GM20000 (cell line): ENCODE measurements around the gene GJB2.

Experiments used
- DNase-seq: peaks from one replicate; pipeline ENCODE4 v3.0.0; 2012; ENCODE audit warnings: low spot score
- CTCF ChIP-seq: IDR thresholded peaks from 2 replicates; pipeline ENCODE4 v1.5.1; 2012; ENCODE audit warnings: mild to moderate bottlenecking, control low read depth; ENCODE audit errors: extremely low read depth, missing control alignments

GJB2 gene

GRCh38 chr13:20145521-20145920, 47.2 kb downstream of the GJB2 start:
- no peak for DNase-seq
- no peak for TF ChIP-seq CTCF

- no peak for DNase-seq
- TF ChIP-seq CTCF, result no peak
Measured at GRCh38 chr13:20144141-20144850, 48.4 kb downstream of the GJB2 start.

- no peak for DNase-seq
- TF ChIP-seq CTCF, result no peak
Measured at GRCh38 chr13:20142927-20143480, 49.7 kb downstream of the GJB2 start.

GRCh38 chr13:20142023-20142926, 50.5 kb downstream of the GJB2 start:
- no peak for DNase-seq
- no peak for TF ChIP-seq CTCF

GRCh38 chr13:20141238-20142022, 51.3 kb downstream of the GJB2 start:
- TF ChIP-seq CTCF, result no peak
- no peak for DNase-seq

- no peak for DNase-seq
- TF ChIP-seq CTCF, result no peak
Measured at GRCh38 chr13:20140487-20140886, 52.3 kb downstream of the GJB2 start.
